GM18505 (cell line): ENCODE results near the gene SLC41A1.

Source experiments
- ATAC-seq: cut with Tn5 transposase; IDR thresholded peaks from one replicate; pipeline ENCODE4 v1.9.1; 2021; ENCODE audit not compliant: unreplicated experiment
- POLR2A ChIP-seq: IDR thresholded peaks from 4 replicates; pipeline ENCODE4 v1.6.1; 2011; ENCODE audit warnings: borderline replicate concordance; ENCODE audit not compliant: insufficient read depth, insufficient read length; ENCODE audit errors: extremely low read depth

The SLC41A1 gene

GRCh38 chr1:205787287-205787916 lies 25.6 kb downstream of the SLC41A1 start:
- ATAC-seq = no peak
- TF ChIP-seq POLR2A = no peak

DNA sequence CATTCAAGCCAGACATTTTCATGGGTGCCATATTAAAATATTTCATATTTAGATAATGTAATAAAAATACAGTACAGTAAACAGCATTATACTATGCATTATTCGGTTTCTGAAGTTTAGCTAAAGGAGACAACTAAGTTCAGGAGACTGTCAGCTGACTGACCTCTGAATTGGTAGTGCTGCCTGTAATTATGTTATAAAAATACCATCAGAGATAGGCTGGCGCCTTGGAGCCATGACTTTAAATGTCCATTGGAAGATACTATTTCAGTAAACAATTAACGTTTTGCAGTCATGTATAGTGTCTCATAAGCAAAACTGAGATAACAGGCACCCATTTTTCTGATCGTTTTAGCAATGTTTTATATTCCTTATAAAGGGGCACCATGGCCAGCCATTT lies 26.4 kb downstream of the SLC41A1 start:
- no peak for ATAC-seq
- no peak for TF ChIP-seq POLR2A

DNA sequence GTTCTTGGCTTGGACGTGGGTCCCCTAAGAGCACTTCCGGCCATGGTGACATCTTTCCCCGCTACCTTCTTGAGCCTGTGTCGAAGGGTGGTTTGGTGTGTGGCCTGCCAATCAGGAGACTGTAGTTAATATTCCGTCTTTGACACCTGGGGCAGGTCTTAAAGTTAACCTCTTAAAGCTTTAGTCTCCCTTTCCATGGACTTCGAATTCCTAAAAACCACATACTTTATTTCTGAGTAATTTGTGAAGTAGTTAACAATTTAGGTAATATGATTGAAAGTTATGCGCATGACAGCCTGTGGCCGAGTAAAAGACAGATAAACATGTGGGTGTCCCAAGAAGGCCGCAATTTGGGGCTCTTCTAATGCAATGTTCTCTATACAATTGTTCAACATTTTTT lies 27.6 kb downstream of the SLC41A1 start:
- ATAC-seq = no peak
- no peak for TF ChIP-seq POLR2A

GRCh38 chr1:205783904-205784303 lies 29.1 kb downstream of the SLC41A1 start:
- ATAC-seq = no peak
- TF ChIP-seq POLR2A = no peak

GRCh38 chr1:205783433-205783795 lies 29.6 kb downstream of the SLC41A1 start:
- no peak for ATAC-seq
- TF ChIP-seq POLR2A = no peak

DNA sequence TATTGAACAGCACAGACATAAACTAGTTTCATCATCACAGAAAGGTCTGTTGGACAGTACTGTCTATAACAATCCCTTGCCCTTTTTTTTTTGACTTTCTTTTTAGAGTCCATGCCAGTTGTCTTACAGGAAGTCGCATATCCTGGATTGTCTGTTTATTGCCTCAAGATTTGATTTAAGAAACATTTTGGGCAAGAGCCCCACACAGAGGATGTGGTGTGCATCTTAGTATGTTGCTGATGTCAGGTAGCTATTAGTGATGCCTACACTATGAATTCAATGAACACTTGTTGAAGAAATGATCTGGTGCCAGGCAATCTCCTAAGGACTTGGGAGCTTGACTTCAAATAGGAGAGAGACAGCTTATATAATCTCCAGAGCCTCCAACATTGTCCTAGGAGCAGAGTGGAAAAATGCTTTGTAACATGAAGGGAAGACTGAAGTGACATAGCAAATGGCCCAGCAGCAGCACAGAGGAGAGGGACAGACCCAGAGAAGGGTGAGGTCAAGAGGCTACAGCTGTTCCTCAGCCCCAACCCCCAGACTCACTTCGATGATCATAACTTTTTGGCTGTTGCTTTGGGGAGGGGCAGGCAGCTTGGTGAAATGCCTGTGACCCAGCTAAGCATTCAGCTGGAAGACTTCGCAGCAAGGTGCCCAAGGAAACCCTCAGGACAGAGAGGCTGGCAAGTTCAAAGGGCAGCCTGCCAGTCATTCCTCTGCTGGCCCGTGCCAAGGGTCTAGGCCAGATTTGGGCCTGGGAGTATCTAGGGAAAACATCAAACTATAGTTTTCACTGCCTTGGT lies 30.2 kb downstream of the SLC41A1 start:
- no peak for ATAC-seq
- TF ChIP-seq POLR2A = no peak

- TF ChIP-seq POLR2A = no peak
- ATAC-seq = no peak
These were observed 32.7 kb downstream of the SLC41A1 start for GRCh38 chr1:205780335-205780734.

- no peak for TF ChIP-seq POLR2A
- no peak for ATAC-seq
These were observed 35.0 kb downstream of the SLC41A1 start for GRCh38 chr1:205777994-205778393.

DNA sequence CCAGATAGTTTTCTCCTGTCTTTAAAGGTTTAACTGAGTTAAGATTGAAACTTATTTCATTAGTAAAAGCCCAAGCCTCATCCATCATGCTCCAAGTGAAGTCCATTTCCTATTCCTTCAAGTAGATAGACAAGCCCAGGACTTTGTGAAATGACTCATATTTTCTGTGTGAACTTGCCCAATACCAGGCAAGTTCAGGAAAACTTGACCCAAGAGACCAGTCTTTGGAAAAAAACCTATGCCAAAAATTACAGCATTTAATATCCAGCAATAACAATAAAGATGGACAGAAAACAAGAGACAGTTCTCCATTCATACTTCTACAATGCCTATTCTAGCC lies 37.3 kb downstream of the SLC41A1 start:
- ATAC-seq = no peak
- no peak for TF ChIP-seq POLR2A

DNA sequence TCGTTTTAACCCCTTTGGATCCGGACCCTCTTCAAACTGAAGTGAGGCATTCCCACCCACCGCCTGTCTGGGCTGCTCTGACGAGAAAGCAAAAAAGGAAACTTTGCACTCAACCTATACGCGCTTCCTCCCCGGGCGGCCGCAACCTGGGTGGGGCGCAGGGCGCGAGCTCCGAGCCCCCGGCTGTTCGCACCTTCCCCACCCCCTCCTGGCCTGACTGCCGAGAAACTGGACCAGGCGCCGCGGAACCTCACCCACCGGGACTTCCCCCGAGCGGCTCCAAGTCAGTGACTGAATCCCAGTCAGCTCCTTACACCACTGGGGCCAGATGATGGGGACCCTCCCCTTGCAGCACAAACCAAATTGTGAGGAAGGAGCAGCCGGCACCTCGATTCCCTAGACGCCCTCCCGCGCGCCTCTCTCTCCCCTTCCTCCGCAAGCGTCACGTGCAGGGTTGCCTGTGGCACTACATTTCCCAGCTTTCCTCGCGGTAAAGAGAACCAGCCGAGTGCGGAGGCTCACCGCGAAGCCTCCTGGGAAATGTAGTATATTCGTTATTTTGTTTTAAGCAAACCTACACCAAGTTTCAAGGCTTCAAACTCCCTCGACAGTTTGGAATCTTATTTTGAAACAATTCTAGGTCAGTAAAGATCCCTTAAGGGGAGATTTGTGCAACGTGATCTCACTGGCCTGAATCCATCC lies 37.8 kb downstream of the SLC41A1 start, which contains the start of gene RAB29:
RAB29 (minus strand) TSS at position 468 of the 702 bp plus-strand sequence. CDS start 526 bp downstream, outside the sequence.
- TF ChIP-seq POLR2A = peak; percentile 60
- ATAC-seq = peak; percentile 63

- ATAC-seq = no peak
- peak; percentile 16 for TF ChIP-seq POLR2A
These were observed 38.6 kb downstream of the SLC41A1 start for GRCh38 chr1:205774198-205775014.

DNA sequence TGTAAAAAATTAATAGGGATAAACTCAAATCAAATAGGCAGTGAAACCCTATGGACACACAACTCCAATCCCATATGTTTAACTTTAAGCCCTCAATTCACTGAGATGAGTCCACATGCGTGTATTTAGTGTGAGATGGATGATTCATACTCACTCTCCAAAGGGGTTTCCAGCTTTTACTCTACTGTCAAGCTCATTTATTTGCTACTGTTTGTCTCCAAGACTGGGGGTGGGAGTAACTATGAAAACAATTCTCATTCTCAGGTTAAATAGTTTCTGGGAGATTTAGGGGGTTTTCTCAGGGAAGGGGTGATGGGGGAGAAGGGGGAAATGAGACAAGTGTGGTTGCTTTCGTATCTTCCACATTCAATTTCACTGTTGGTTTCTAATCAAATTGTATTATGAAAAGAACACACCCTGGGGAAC lies 40.4 kb downstream of the SLC41A1 start:
- ATAC-seq = no peak
- TF ChIP-seq POLR2A = no peak

- TF ChIP-seq POLR2A = no peak
- no peak for ATAC-seq
These were observed 42.4 kb downstream of the SLC41A1 start for GRCh38 chr1:205770618-205771017.
